Dermis blood vessel endothelial cell (primary cell): ENCODE measurements around the gene ERP44. TPM values are rescaled to one million over a fixed set of nuclear protein-coding genes. Genes with fewer than 3 reads are reported as not detected.
"Not testable (repeated sequence)": the region's sequence is repeated elsewhere in the genome, so short reads cannot be mapped to it uniquely, and the experiment has no call there.

Experiments
- DNase-seq: peaks from one replicate; pipeline ENCODE4 v3.0.0; 2010
- total RNA-seq: library from RNA; depleted of rRNA; stranded (reverse); fragments of >200 nt; gene quantifications from 2 replicates; pipeline ENCODE4 v1.2.3, GENCODE V29; 2014

ERP44 gene
- total RNA-seq, 1 donor from 2014 or later, result 9.4 TPM

GRCh38 chr9:99999797-100000196 lies 99.0 kb downstream of the ERP44 start:
- DNase-seq, result no peak

GRCh38 chr9:99998866-99999265 lies 99.9 kb downstream of the ERP44 start:
- DNase-seq, result no peak

- no peak for DNase-seq
Observed at GRCh38 chr9:99998266-99998665, 100.5 kb downstream of the ERP44 start.

GRCh38 chr9:99990508-99990907 lies 108.3 kb downstream of the ERP44 start:
- DNase-seq, result not testable (repeated sequence)

GRCh38 chr9:99986642-99987041 lies 112.2 kb downstream of the ERP44 start:
- no peak for DNase-seq

- no peak for DNase-seq
Observed at GRCh38 chr9:99980598-99980997, 118.2 kb downstream of the ERP44 start.

GRCh38 chr9:99978221-99978620 lies 120.6 kb downstream of the ERP44 start:
- no peak for DNase-seq

- DNase-seq, result no peak
Observed at GRCh38 chr9:99977033-99977792, 121.6 kb downstream of the ERP44 start.

- DNase-seq, result no peak
Observed at GRCh38 chr9:99973455-99973854, 125.3 kb downstream of the ERP44 start.

GRCh38 chr9:99971410-99971809 lies 127.4 kb downstream of the ERP44 start:
- DNase-seq, result no peak

- no peak for DNase-seq
Observed at GRCh38 chr9:99970481-99970880, 128.3 kb downstream of the ERP44 start.

GRCh38 chr9:99967457-99967856 lies 131.3 kb downstream of the ERP44 start:
- no peak for DNase-seq

- DNase-seq, result peak; percentile 83
Observed at GRCh38 chr9:99966716-99967115, 132.1 kb downstream of the ERP44 start.

- no peak for DNase-seq
Observed at GRCh38 chr9:99966001-99966400, 132.8 kb downstream of the ERP44 start.

- no peak for DNase-seq
Observed at GRCh38 chr9:99964336-99964735, 134.5 kb downstream of the ERP44 start.

- no peak for DNase-seq
Observed at GRCh38 chr9:99962680-99963261, 136.0 kb downstream of the ERP44 start.

GRCh38 chr9:99955606-99956005 lies 143.2 kb downstream of the ERP44 start:
- no peak for DNase-seq

- no peak for DNase-seq
Observed at GRCh38 chr9:99954819-99955218, 144.0 kb downstream of the ERP44 start.

GRCh38 chr9:99953861-99954507 lies 144.8 kb downstream of the ERP44 start:
- DNase-seq, result no peak

- DNase-seq, result peak; percentile 89
Observed at GRCh38 chr9:99948896-99949295, 149.9 kb downstream of the ERP44 start.

GRCh38 chr9:99948482-99948881 lies 150.3 kb downstream of the ERP44 start:
- no peak for DNase-seq

GRCh38 chr9:99947395-99947794 lies 151.4 kb downstream of the ERP44 start:
- peak; percentile 3 for DNase-seq

- DNase-seq, result no peak
Observed at GRCh38 chr9:99936947-99937587, 161.7 kb downstream of the ERP44 start.
